ENCODE results near the gene CX3CR1. TPM values are rescaled to one million over a fixed set of nuclear protein-coding genes. Genes with fewer than 3 reads are reported as not detected.

Gene CX3CR1
- total and polyA plus RNA-seq, 2 donors (not counting 1 experiment from before 2014, with no cell fraction given) = 0.16 to 0.27 TPM

DNA sequence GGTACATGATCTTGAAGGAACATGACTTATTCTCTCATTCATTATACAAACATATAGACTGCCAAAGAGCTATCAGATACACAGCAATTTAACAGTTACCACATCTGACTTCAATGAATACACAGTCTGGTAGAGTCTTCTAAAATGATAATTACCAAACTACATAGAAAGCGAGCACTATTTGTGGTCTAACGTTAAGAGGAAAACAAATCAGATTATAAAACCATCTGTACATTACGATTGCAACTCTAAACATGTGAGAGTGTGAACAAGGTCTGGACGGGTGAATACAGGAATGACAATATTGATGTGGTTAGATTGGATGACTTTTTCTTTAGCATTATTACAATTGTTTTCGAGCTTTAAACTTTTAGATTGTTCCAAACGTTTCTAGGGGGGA lies 16.3 kb downstream of the CX3CR1 start:
- CTCF ChIA-PET = interaction anchor here (0.9 to 3.7 kb wide), 8 partner anchors 8 to 74 kb away, joined by 3 to 28 read pairs (median 7); no protein-coding TSS in a partner anchor
- no peaks in the 10 kb centered on the region for H4K20me1 ChIP-seq (ENCODE audit: control insufficient read depth, insufficient read depth, low read length, poor library complexity, severe bottlenecking)
- no peak for TF ChIP-seq EZH2 (IDR thresholded peaks at IDR 0.05; ENCODE audit: borderline replicate concordance, insufficient read depth, low read depth, low read length, poor library complexity, severe bottlenecking)
- TF ChIP-seq, protein P1, sequence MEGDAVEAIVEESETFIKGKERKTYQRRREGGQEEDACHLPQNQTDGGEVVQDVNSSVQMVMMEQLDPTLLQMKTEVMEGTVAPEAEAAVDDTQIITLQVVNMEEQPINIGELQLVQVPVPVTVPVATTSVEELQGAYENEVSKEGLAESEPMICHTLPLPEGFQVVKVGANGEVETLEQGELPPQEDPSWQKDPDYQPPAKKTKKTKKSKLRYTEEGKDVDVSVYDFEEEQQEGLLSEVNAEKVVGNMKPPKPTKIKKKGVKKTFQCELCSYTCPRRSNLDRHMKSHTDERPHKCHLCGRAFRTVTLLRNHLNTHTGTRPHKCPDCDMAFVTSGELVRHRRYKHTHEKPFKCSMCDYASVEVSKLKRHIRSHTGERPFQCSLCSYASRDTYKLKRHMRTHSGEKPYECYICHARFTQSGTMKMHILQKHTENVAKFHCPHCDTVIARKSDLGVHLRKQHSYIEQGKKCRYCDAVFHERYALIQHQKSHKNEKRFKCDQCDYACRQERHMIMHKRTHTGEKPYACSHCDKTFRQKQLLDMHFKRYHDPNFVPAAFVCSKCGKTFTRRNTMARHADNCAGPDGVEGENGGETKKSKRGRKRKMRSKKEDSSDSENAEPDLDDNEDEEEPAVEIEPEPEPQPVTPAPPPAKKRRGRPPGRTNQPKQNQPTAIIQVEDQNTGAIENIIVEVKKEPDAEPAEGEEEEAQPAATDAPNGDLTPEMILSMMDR (IDR thresholded peaks at IDR 0.05) = no peak
- DNase-seq = no peak
- Mint-ChIP-seq H3K27ac (no peak overlapping the region), H3K9me3 (ENCODE audit: insufficient read depth) (no peaks in the 10 kb centered on the region), H3K27me3 (peaks cover 4% of the 10 kb centered on the region), H3K4me3 (no peak overlapping the region), H3K4me1 (peaks cover 44% of the 10 kb centered on the region)
- H3K9me3 ChIP-seq (ENCODE audit: control extremely low read depth in 1 of 3, control insufficient read depth in 2 of 3, insufficient read depth in 1 of 3, low read length in 2 of 3) = no peaks in the 10 kb centered on the region
- peaks cover 0 to 3% (median 0%) of the 10 kb centered on the region in 4 experiments for H3K27me3 ChIP-seq (replicated peaks in 1 of 4; ENCODE audit: control extremely low read depth in 1 of 4, control insufficient read depth in 3 of 4, insufficient read depth in 4 of 4, low read length in 3 of 4)
- no peak overlapping the region for H3K9ac ChIP-seq (ENCODE audit: low read length)
- no peaks in the 10 kb centered on the region for H3K36me3 ChIP-seq (replicated peaks in 1 of 2; ENCODE audit: control extremely low read depth in 1 of 2, control insufficient read depth in 1 of 2, extremely low read depth in 1 of 2, insufficient read depth in 2 of 2, low read length in 1 of 2)
- peaks cover 36 to 37% of the 10 kb centered on the region in 2 donors for H3K4me1 ChIP-seq (ENCODE audit: control insufficient read depth in 2 of 2, insufficient read depth in 2 of 2, low read length in 2 of 2)
- no peak overlapping the region for H3K4me3 ChIP-seq (ENCODE audit: control extremely low read depth in 1 of 5, extremely low read depth in 1 of 5, insufficient read depth in 1 of 5, low read depth in 2 of 5, low read length in 4 of 5)
- POLR2A ChIA-PET = interaction anchor here (0.6 kb wide), 1 partner anchor 102 kb away, joined by 3 read pairs; no protein-coding TSS in a partner anchor
- no peak for ATAC-seq (ENCODE audit: low read depth)
- no peak overlapping the region for H3K27ac ChIP-seq (ENCODE audit: low read length in 2 of 2)
- H2AFZ ChIP-seq (ENCODE audit: insufficient read depth, low read depth, low read length, poor library complexity, severe bottlenecking) = no peak overlapping the region
- 75% methylated on average over 3 of the region's 6 CpGs for WGBS (ENCODE audit: insufficient coverage)
- no peaks in the 10 kb centered on the region for H3K79me2 ChIP-seq (ENCODE audit: control insufficient read depth, insufficient read depth, low read length)
- H3K4me2 ChIP-seq (replicated peaks; ENCODE audit: low read depth, low read length, poor library complexity, severe bottlenecking) = no peak overlapping the region
- intact Hi-C loops (cut with micrococcal nuclease) = no loop called here

GRCh38 chr3:39262846-39263245 lies 17.0 kb downstream of the CX3CR1 start:
- Histone ChIP-seq H3K4me2 (replicated peaks; ENCODE audit: low read depth, low read length, poor library complexity, severe bottlenecking) (no peak overlapping the region), H3K4me3 (ENCODE audit: control extremely low read depth in 1 of 5, extremely low read depth in 1 of 5, insufficient read depth in 1 of 5, low read depth in 2 of 5, low read length in 4 of 5) (no peak overlapping the region), H3K9ac (ENCODE audit: low read length) (no peak overlapping the region), H4K20me1 (ENCODE audit: control insufficient read depth, insufficient read depth, low read length, poor library complexity, severe bottlenecking) (no peaks in the 10 kb centered on the region), H3K27me3 (replicated peaks in 1 of 4; ENCODE audit: control extremely low read depth in 1 of 4, control insufficient read depth in 3 of 4, insufficient read depth in 4 of 4, low read length in 3 of 4) (peaks cover 0 to 3% (median 0%) of the 10 kb centered on the region in 4 experiments), H3K79me2 (ENCODE audit: control insufficient read depth, insufficient read depth, low read length) (no peaks in the 10 kb centered on the region), H3K9me3 (ENCODE audit: control extremely low read depth in 1 of 3, control insufficient read depth in 2 of 3, insufficient read depth in 1 of 3, low read length in 2 of 3) (no peaks in the 10 kb centered on the region), H2AFZ (ENCODE audit: insufficient read depth, low read depth, low read length, poor library complexity, severe bottlenecking) (no peak overlapping the region), H3K36me3 (replicated peaks in 1 of 2; ENCODE audit: control extremely low read depth in 1 of 2, control insufficient read depth in 1 of 2, extremely low read depth in 1 of 2, insufficient read depth in 2 of 2, low read length in 1 of 2) (no peaks in the 10 kb centered on the region), H3K27ac (ENCODE audit: low read length in 2 of 2) (no peak overlapping the region), H3K4me1 (ENCODE audit: control insufficient read depth in 2 of 2, insufficient read depth in 2 of 2, low read length in 2 of 2) (peaks cover 40 to 41% of the 10 kb centered on the region in 2 donors)
- ATAC-seq (ENCODE audit: low read depth) (no peak), DNase-seq (no peak)
- intact Hi-C loops (cut with micrococcal nuclease) = no loop called here
- ChIA-PET CTCF (interaction anchor here (1.0 to 3.7 kb wide), 10 partner anchors 9 to 73 kb away, joined by 3 to 28 read pairs (median 6); partner anchors contain the start of gene CX3CR1), POLR2A (interaction anchor here (0.6 kb wide), 1 partner anchor 101 kb away, joined by 3 read pairs; no protein-coding TSS in a partner anchor)
- Mint-ChIP-seq H3K9me3 (ENCODE audit: insufficient read depth) (no peaks in the 10 kb centered on the region), H3K27me3 (peaks cover 4% of the 10 kb centered on the region), H3K27ac (no peak overlapping the region), H3K4me1 (peaks cover 48% of the 10 kb centered on the region), H3K4me3 (no peak overlapping the region)
- TF ChIP-seq, protein P1 (IDR thresholded peaks at IDR 0.05) = no peak
- no peak for TF ChIP-seq EZH2 (IDR thresholded peaks at IDR 0.05; ENCODE audit: borderline replicate concordance, insufficient read depth, low read depth, low read length, poor library complexity, severe bottlenecking)
- 79% methylated on average over 5 of the region's 8 CpGs for WGBS (ENCODE audit: insufficient coverage)

All from B cell (primary cell).